Gastroesophageal sphincter (tissue), 3 donors: ENCODE measurements around the gene CASP3.

Experiments used
- CTCF ChIP-seq, 4 experiments: fragments of 200-600 bp in 2 of 4; fragments of 450-650 bp in 2 of 4; sonication (generic) in 1 of 4; IDR thresholded peaks; one replicate each; pipeline ENCODE4 v1.5.1; 2017 to 2019; ENCODE audit warnings: antibody characterized with exemption in 4 of 4, mild to moderate bottlenecking in 2 of 4, moderate library complexity in 2 of 4
- POLR2A ChIP-seq, 2 donors: fragments of 450-650 bp; IDR thresholded peaks; one replicate each; pipeline ENCODE4 v1.6.1; 2017; ENCODE audit warnings: antibody characterized with exemption in 2 of 2, mild to moderate bottlenecking in 2 of 2, moderate library complexity in 1 of 2

GRCh38 chr4:184596617-184597185 is 52.5 kb downstream of the CASP3 start:
- TF ChIP-seq CTCF (IDR thresholded peaks at IDR 0.05): no peak
- no peak for TF ChIP-seq POLR2A (IDR thresholded peaks at IDR 0.05)
